Calu3 (cell line): ENCODE measurements around the gene SYTL4. TPM values are rescaled to one million over a fixed set of nuclear protein-coding genes. Genes with fewer than 3 reads are reported as not detected.

Experiments used
- BruUV-seq: library from RNA; stranded (reverse); fragments of 400-500 nt; replicated peaks from 2 replicates; lab custom pipeline; 2021; lab: Mats Ljungman, UMichigan
- CTCF ChIA-PET: fragments of 300-600 bp; sonication (Branson Sonifier 250); formaldehyde crosslinking; loops from one replicate; lab custom pipeline; 2022; ENCODE audit warnings: antibody characterized with exemption; lab: Charles Lee
- DNase-seq: peaks from one replicate; pipeline ENCODE4 v3.0.0; 2022
- H3K27ac Mint-ChIP-seq: one replicate; pipeline ENCODE4 v1.8.0; 2022; ENCODE audit warnings: mixed read lengths; ENCODE audit not compliant: unreplicated experiment
- H3K27me3 Mint-ChIP-seq: one replicate; pipeline ENCODE4 v1.8.0; 2022; ENCODE audit warnings: mixed read lengths; ENCODE audit not compliant: unreplicated experiment
- H3K36me3 Mint-ChIP-seq: one replicate; pipeline ENCODE4 v1.8.0; 2022; ENCODE audit warnings: mild to moderate bottlenecking, moderate library complexity, mixed read lengths; ENCODE audit not compliant: insufficient read depth, unreplicated experiment
- H3K4me1 Mint-ChIP-seq: one replicate; pipeline ENCODE4 v1.8.0; 2022; ENCODE audit warnings: mild to moderate bottlenecking, low read depth, mixed read lengths; ENCODE audit not compliant: unreplicated experiment
- H3K4me3 Mint-ChIP-seq: one replicate; pipeline ENCODE4 v1.8.0; 2022; ENCODE audit warnings: mild to moderate bottlenecking, low read depth, moderate library complexity, mixed read lengths; ENCODE audit not compliant: unreplicated experiment
- H3K9me3 Mint-ChIP-seq: one replicate; pipeline ENCODE4 v1.8.0; 2022; ENCODE audit warnings: low read depth, mixed read lengths; ENCODE audit not compliant: unreplicated experiment
- CTCF ChIP-seq: fragments of 200-600 bp; IDR thresholded peaks from one replicate; pipeline ENCODE4 v1.8.0; 2022; ENCODE audit warnings: antibody characterized with exemption; ENCODE audit not compliant: unreplicated experiment
- intact Hi-C: fragments of 100-400 bp; cut with micrococcal nuclease; formaldehyde crosslinking; loops from one replicate; pipeline ENCODE4 v1.10.0; 2022; ENCODE audit not compliant: unreplicated experiment
- total RNA-seq: library from RNA; stranded (reverse); gene quantifications from 2 replicates; pipeline ENCODE4 v1.2.3, GENCODE V29; 2022

SYTL4 gene
- total RNA-seq, 1 experiment from 2014 or later, result 17.3 TPM

GRCh38 chrX:100748108-100748507 is 16.2 kb upstream of the SYTL4 start:
- Mint-ChIP-seq H3K9me3 (no peaks in the 10 kb centered on the region), H3K27me3 (peaks cover 13% of the 10 kb centered on the region), H3K4me1 (peaks cover 13% of the 10 kb centered on the region), H3K27ac (no peak overlapping the region), H3K36me3 (no peaks in the 10 kb centered on the region), H3K4me3 (no peak overlapping the region)
- no peak for DNase-seq
- BruUV-seq, result no TSS peak
- intact Hi-C loops, result no loop called here
- CTCF ChIA-PET, result no interaction called here
- TF ChIP-seq CTCF, result no peak

GRCh38 chrX:100747703-100748102 is 15.8 kb upstream of the SYTL4 start:
- no peak for DNase-seq
- intact Hi-C loops, result no loop called here
- H3K4me1 Mint-ChIP-seq, result peaks cover 13% of the 10 kb centered on the region
- BruUV-seq, result no TSS peak
- peaks cover 9% of the 10 kb centered on the region for H3K27me3 Mint-ChIP-seq
- no peaks in the 10 kb centered on the region for H3K36me3 Mint-ChIP-seq
- H3K9me3 Mint-ChIP-seq, result no peaks in the 10 kb centered on the region
- H3K27ac Mint-ChIP-seq, result no peak overlapping the region
- H3K4me3 Mint-ChIP-seq, result no peak overlapping the region
- CTCF ChIA-PET, result no interaction called here
- TF ChIP-seq CTCF, result no peak

DNA sequence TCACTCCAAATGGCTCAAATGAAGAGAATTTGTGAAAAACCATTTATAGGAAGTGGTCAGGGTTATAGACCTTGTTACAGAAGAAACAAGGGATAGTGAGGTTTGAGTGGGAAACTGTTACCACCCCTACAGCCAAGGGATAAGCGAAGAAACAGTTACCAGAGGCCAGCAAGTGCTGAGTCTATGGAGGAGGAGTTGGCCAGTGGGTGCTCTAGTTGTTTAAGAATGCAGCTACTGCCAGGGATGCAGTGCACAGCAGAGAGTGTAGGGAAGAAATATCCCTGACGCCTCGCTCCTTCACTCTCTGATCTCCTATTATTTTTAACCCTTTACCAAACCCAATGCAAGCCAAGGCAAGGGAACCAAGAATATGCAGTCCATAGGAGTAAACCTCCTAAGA is 15.2 kb upstream of the SYTL4 start:
- Mint-ChIP-seq H3K4me3 (no peak overlapping the region), H3K4me1 (peaks cover 13% of the 10 kb centered on the region), H3K36me3 (no peaks in the 10 kb centered on the region), H3K27me3 (peaks cover 3% of the 10 kb centered on the region), H3K9me3 (no peaks in the 10 kb centered on the region), H3K27ac (no peak overlapping the region)
- CTCF ChIA-PET, result no interaction called here
- BruUV-seq, result no TSS peak
- intact Hi-C loops, result no loop called here
- no peak for DNase-seq
- TF ChIP-seq CTCF, result no peak

DNA sequence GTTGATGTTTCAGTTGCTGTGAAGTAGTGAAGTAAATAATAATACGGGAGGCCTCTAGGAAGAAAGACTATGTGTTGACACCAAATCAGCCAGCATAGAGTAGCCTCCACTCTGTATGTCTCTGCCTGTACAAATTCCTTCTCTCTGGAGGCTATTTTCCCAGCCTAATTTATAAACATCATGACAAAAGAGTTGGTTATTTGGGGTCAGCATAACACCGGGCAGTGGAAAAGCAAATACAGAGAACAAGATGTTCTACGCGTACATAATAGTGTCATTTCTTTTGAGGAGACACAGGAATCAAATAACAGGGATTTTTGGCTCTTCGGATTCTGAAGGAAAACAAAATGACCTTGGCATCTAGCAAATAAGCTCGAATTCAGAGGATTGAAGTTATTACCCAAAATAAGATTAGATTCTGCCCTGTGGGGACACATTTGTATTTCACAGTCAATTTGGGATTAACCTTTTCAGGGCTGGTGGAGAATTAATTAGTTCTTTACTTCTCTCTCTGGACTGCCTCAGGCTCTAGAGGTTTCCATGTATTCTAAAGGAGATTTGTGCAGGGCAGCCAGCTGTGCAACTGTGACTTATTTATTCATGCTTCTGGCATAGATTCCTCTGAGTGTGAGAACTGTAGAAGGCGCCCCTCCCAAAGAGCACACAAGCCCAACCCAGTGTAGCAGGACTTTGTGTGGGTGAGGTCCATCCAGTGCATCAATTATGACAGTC is 14.1 kb upstream of the SYTL4 start:
- CTCF ChIA-PET, result no interaction called here
- Mint-ChIP-seq H3K36me3 (no peaks in the 10 kb centered on the region), H3K27ac (no peak overlapping the region), H3K4me1 (peaks cover 13% of the 10 kb centered on the region), H3K9me3 (no peaks in the 10 kb centered on the region), H3K27me3 (no peaks in the 10 kb centered on the region), H3K4me3 (no peak overlapping the region)
- no peak for DNase-seq
- BruUV-seq, result no TSS peak
- intact Hi-C loops, result no loop called here
- TF ChIP-seq CTCF, result no peak
